Thymus (tissue), 14 donors: ENCODE data around the gene LYPD3. TPM values are rescaled to one million over a fixed set of nuclear protein-coding genes. Genes with fewer than 3 reads are reported as not detected.
"Not testable (repeated sequence)": the region's sequence is repeated elsewhere in the genome, so short reads cannot be mapped to it uniquely, and the experiment has no call there.

Experiments
- DNase-seq, 9 donors: peaks; one replicate each; pipeline ENCODE4 v3.0.0-alpha.2; 2013; ENCODE audit warnings: low spot score in 9 of 9, low read depth in 6 of 9, missing footprints in 1 of 9
- H3K27ac ChIP-seq, 2 donors: one replicate each; pipeline ENCODE4 v1.5.1; 2013; ENCODE audit warnings: control low read depth in 1 of 2, low read depth in 1 of 2, low read length in 1 of 2, mild to moderate bottlenecking in 1 of 2, moderate library complexity in 1 of 2
- H3K27me3 ChIP-seq, 2 donors: one replicate each; pipeline ENCODE4 v1.5.1; 2013; ENCODE audit warnings: low read length in 1 of 2; ENCODE audit not compliant: control insufficient read depth in 2 of 2, insufficient read depth in 1 of 2
- H3K36me3 ChIP-seq, 2 donors: one replicate each; pipeline ENCODE4 v1.5.1; 2013; ENCODE audit warnings: low read length in 1 of 2, mild to moderate bottlenecking in 1 of 2, moderate library complexity in 1 of 2; ENCODE audit not compliant: control insufficient read depth in 2 of 2, insufficient read depth in 2 of 2
- H3K4me1 ChIP-seq, 2 donors: one replicate each; pipeline ENCODE4 v1.5.1; 2013; ENCODE audit warnings: low read length in 2 of 2; ENCODE audit not compliant: control insufficient read depth in 2 of 2, insufficient read depth in 2 of 2
- H3K4me3 ChIP-seq, 2 donors: one replicate each; pipeline ENCODE4 v1.5.1; 2013; ENCODE audit warnings: low read length in 2 of 2, control low read depth in 1 of 2, mild to moderate bottlenecking in 1 of 2
- H3K9me3 ChIP-seq, 2 donors: one replicate each; pipeline ENCODE4 v1.5.1; 2013; ENCODE audit warnings: low read length in 1 of 2, mild to moderate bottlenecking in 1 of 2; ENCODE audit not compliant: control insufficient read depth in 2 of 2, insufficient read depth in 1 of 2
- WGBS: extraction: QIAGEN DNeasy Blood & Tissue Kit; methylation state at CpG from one replicate; pipeline ENCODE4 v1.1.7; 2013; 5-methylcytosine and 5-hydroxymethylcytosine counted together
- long read RNA-seq, 10 donors: transcript quantifications; one replicate each; lab custom pipeline, GENCODE V29; 2026
- polyA plus RNA-seq: library from polyadenylated mRNA; stranded (reverse); fragments of 200-250 nt; gene quantifications from one replicate; pipeline ENCODE4 v1.2.3, GENCODE V29; 2013
- total RNA-seq: library from RNA; stranded (reverse); fragments of 120-200 nt; gene quantifications from one replicate; pipeline ENCODE4 v1.2.4, GENCODE V29; 2013
- donor health status: healthy.

Gene LYPD3
- total RNA-seq, result 3.0 TPM
- 34.2 TPM for polyA plus RNA-seq
- long read RNA-seq, donor 1, result 0 reads
- long read RNA-seq, donor 2, partial matches to known transcripts, result 0 of 6 reads
- long read RNA-seq, donor 2, other reads (novel, unspliced or antisense), result 0 of 6 reads
- long read RNA-seq, donor 3, result 0 reads
- long read RNA-seq, donor 4, partial matches to known transcripts, result 0 of 1 reads
- long read RNA-seq, donor 4, other reads (novel, unspliced or antisense), result 0 of 1 reads
- long read RNA-seq, donor 5, partial matches to known transcripts, result 0 of 6 reads
- long read RNA-seq, donor 5, other reads (novel, unspliced or antisense), result 0 of 6 reads
- long read RNA-seq, donor 6, partial matches to known transcripts, result 0 of 5 reads
- long read RNA-seq, donor 6, other reads (novel, unspliced or antisense), result 0 of 5 reads
- long read RNA-seq, donor 7, result 0 reads
- long read RNA-seq, donor 8, partial matches to known transcripts, result 0 of 1 reads
- long read RNA-seq, donor 8, other reads (novel, unspliced or antisense), result 0 of 1 reads
- long read RNA-seq, donor 9, partial matches to known transcripts, result 0 of 1 reads
- long read RNA-seq, donor 9, other reads (novel, unspliced or antisense), result 0 of 1 reads
- long read RNA-seq, donor 10, partial matches to known transcripts, result 0 of 1 reads
- long read RNA-seq, donor 10, other reads (novel, unspliced or antisense), result 0 of 1 reads

- peaks cover 27 to 49% of the 10 kb centered on the region in 2 donors for H3K4me1 ChIP-seq
- H3K9me3 ChIP-seq, result no peaks in the 10 kb centered on the region
- DNase-seq, result no peak
- H3K27me3 ChIP-seq, result peaks cover 4 to 40% of the 10 kb centered on the region in 2 donors
- H3K4me3 ChIP-seq, result peak within 1 kb of the TSS; percentile 65 to 83
- H3K36me3 ChIP-seq, result no peaks in the 10 kb centered on the region
- peak within 1 kb of the TSS in 1 of 2 donors; percentile 93 for H3K27ac ChIP-seq
- WGBS, result 46% methylated on average over 24 of the region's 24 CpGs
Observed at GRCh38 chr19:43465468-43466120, at the start of gene LYPD3. Gene LYPD3 (minus strand): TSS chr19:43465608. CDS start chr19:43465571, 37 bp downstream.

GRCh38 chr19:43512399-43512798 lies 47.0 kb upstream of the LYPD3 start:
- not testable (repeated sequence) for H3K4me1 ChIP-seq, DNase-seq, H3K27me3 ChIP-seq, H3K9me3 ChIP-seq, H3K4me3 ChIP-seq, H3K27ac ChIP-seq
- H3K36me3 ChIP-seq, result peaks cover 3 to 25% of the 10 kb centered on the region in 2 donors

- peaks cover 3 to 28% of the 10 kb centered on the region in 2 donors for H3K36me3 ChIP-seq
- H3K4me3 ChIP-seq, result no peak overlapping the region
- H3K27ac ChIP-seq, result no peak overlapping the region
- WGBS, result 97% methylated on average over 5 of the region's 5 CpGs
- no peaks in the 10 kb centered on the region for H3K27me3 ChIP-seq
- H3K4me1 ChIP-seq, result no peaks in the 10 kb centered on the region
- H3K9me3 ChIP-seq, result no peaks in the 10 kb centered on the region
- DNase-seq, result no peak
Observed at GRCh38 chr19:43511324-43511723, 45.9 kb upstream of the LYPD3 start.

GRCh38 chr19:43510713-43511112 lies 45.3 kb upstream of the LYPD3 start:
- no peaks in the 10 kb centered on the region for H3K4me1 ChIP-seq
- DNase-seq, result no peak
- peaks cover 3 to 28% of the 10 kb centered on the region in 2 donors for H3K36me3 ChIP-seq
- no peaks in the 10 kb centered on the region for H3K9me3 ChIP-seq
- no peak overlapping the region for H3K27ac ChIP-seq
- no peaks in the 10 kb centered on the region for H3K27me3 ChIP-seq
- 99% methylated on average over 9 of the region's 9 CpGs for WGBS
- H3K4me3 ChIP-seq, result no peak overlapping the region

- Histone ChIP-seq H3K36me3 (peaks cover 3 to 28% of the 10 kb centered on the region in 2 donors), H3K27ac (no peak overlapping the region), H3K4me3 (no peak overlapping the region), H3K4me1 (peaks cover 9 to 18% of the 10 kb centered on the region in 2 donors), H3K27me3 (no peaks in the 10 kb centered on the region), H3K9me3 (no peaks in the 10 kb centered on the region)
- 98% methylated on average over 2 of the region's 2 CpGs for WGBS
- no peak for DNase-seq
Observed at GRCh38 chr19:43507880-43508279, 42.5 kb upstream of the LYPD3 start.

GRCh38 chr19:43506629-43507028 lies 41.2 kb upstream of the LYPD3 start:
- Histone ChIP-seq H3K9me3 (no peaks in the 10 kb centered on the region), H3K36me3 (peaks cover 3 to 34% of the 10 kb centered on the region in 2 donors), H3K4me1 (peaks cover 9 to 23% of the 10 kb centered on the region in 2 donors), H3K4me3 (no peak overlapping the region), H3K27me3 (no peaks in the 10 kb centered on the region), H3K27ac (no peak overlapping the region)
- WGBS, result 96% methylated on average over 5 of the region's 5 CpGs
- DNase-seq, result no peak

GRCh38 chr19:43505941-43506340 lies 40.5 kb upstream of the LYPD3 start:
- no peak for DNase-seq
- Histone ChIP-seq H3K9me3 (no peaks in the 10 kb centered on the region), H3K27me3 (no peaks in the 10 kb centered on the region), H3K4me1 (peaks cover 9 to 23% of the 10 kb centered on the region in 2 donors), H3K4me3 (no peak overlapping the region), H3K36me3 (peaks cover 6 to 32% of the 10 kb centered on the region in 2 donors), H3K27ac (no peak overlapping the region)
- 96% methylated on average over 5 of the region's 5 CpGs for WGBS

GRCh38 chr19:43505186-43505456 lies 39.7 kb upstream of the LYPD3 start:
- Histone ChIP-seq H3K27ac (peak overlapping the region in 1 of 2 donors; percentile 86), H3K4me3 (no peak overlapping the region)
- WGBS, result 96% methylated on average over 3 of the region's 3 CpGs

More at GRCh38 chr19:43505186-43505456, 39.7 kb upstream of the LYPD3 start:
- Histone ChIP-seq H3K36me3 (peaks cover 2 to 27% of the 10 kb centered on the region in 2 donors), H3K9me3 (no peaks in the 10 kb centered on the region), H3K27me3 (no peaks in the 10 kb centered on the region), H3K4me1 (peaks cover 9 to 23% of the 10 kb centered on the region in 2 donors)
- no peak for DNase-seq
